ENCODE data around the gene KHK.

DNA sequence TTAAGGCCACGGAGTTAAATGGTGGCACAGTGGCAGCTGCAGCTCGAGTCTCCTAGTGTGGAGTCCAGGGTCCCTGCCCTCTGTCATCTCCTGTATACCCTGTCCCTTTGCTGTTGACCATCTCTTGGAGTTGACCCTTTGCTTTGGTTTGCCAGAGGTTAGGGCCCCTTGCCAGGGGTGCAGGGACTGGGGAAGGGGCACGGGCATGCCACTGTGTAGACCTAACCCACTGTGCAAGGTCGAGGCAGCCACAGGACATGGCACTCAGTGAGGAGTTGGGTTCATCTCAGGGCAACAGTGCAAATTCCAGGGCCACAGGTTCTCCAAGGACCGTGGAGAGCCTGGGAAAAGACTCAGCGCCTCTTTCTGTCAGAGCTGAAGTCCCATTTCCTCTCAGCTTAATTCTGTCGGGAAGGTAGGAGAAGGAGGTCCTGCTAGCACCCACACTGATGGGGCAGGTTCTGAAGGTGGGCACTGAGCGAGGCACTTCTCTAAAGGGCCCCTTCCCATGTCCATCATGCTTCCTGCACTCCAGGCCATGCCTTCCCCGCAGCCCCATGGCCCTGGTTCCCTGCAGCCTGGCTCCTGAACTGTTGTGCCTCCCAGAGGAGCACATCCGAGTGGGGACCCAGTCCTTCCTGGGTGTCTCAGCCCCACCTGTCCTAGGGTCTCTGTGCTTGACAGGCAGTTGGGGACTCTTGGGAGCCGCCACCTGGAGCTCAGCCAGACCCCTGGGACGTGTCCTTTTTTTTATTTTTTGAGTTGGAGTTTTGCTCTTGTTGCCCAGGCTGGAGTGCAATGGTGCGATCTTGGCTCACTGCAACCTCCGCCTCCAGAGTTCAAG lies 2.8 kb downstream of the KHK start:
- no peak for TF ChIP-seq CTCF (IDR thresholded peaks at IDR 0.05)
- TF ChIP-seq EZH2 (IDR thresholded peaks at IDR 0.05): no peak
- no peak for TF ChIP-seq EZH2phosphoT487 (IDR thresholded peaks at IDR 0.05)
